ENCODE results near the gene MTARC2. TPM values are rescaled to one million over a fixed set of nuclear protein-coding genes. Genes with fewer than 3 reads are reported as not detected.

Gene MTARC2
- total and polyA plus RNA-seq, 2 of the 13 experiments (the other 11 are each of a cell fraction or from before 2014, with no cell fraction given) = 8.5 to 10.1 TPM

- 0 out of 2 replicates have a peak, but pooled peaks have one; percentile 42 for TF ChIP-seq ZFP91 (CRISPR knock-in tag; IDR thresholded peaks at IDR 0.05; ENCODE audit: borderline replicate concordance)
- 0 out of 2 replicates have a peak, but pooled peaks have one; percentile 27 for TF ChIP-seq TBX2 (CRISPR knock-in tag; IDR thresholded peaks at IDR 0.05; ENCODE audit: borderline replicate concordance)
- TF ChIP-seq TFE3 (CRISPR knock-in tag; IDR thresholded peaks at IDR 0.05) = 0 out of 2 replicates have a peak, but pooled peaks have one; percentile 24
- no peak for TF ChIP-seq POLR2AphosphoS5 (IDR thresholded peaks at IDR 0.05; ENCODE audit: low read depth, low read length)
- TF ChIP-seq ZNF501 (CRISPR knock-in tag; IDR thresholded peaks at IDR 0.05) = 0 out of 2 replicates have a peak, but pooled peaks have one; percentile 39
- peak; percentile 30; the same call in 1 of the 2 replicates for TF ChIP-seq ZNF788 (CRISPR knock-in tag; IDR thresholded peaks at IDR 0.05; ENCODE audit: borderline replicate concordance)
- 0 out of 2 replicates have a peak, but pooled peaks have one; percentile 33 for TF ChIP-seq ZNF44 (CRISPR knock-in tag; IDR thresholded peaks at IDR 0.05)
- peak; percentile 70; the same call in 1 of the 2 replicates for TF ChIP-seq KDM2A (CRISPR knock-in tag; IDR thresholded peaks at IDR 0.05; ENCODE audit: borderline replicate concordance, low read depth)
- TF ChIP-seq ZNF709 (CRISPR knock-in tag; IDR thresholded peaks at IDR 0.05) = 0 out of 2 replicates have a peak, but pooled peaks have one; percentile 43
- peak; percentile 48; the same call in 1 of the 2 replicates for TF ChIP-seq MED1 (CRISPR knock-in tag; IDR thresholded peaks at IDR 0.05)
- 0 out of 2 replicates have a peak, but pooled peaks have one; percentile 27 for TF ChIP-seq HOMEZ (CRISPR knock-in tag; IDR thresholded peaks at IDR 0.05; ENCODE audit: low read depth)
- TF ChIP-seq IRF2 (CRISPR knock-in tag; IDR thresholded peaks at IDR 0.05) = peak; percentile 54; the same call in 1 of the 2 replicates
- TF ChIP-seq SNRNP70 (IDR thresholded peaks at IDR 0.05; ENCODE audit: low read depth, low read length) = no peak
- peak; percentile 98 for TF ChIP-seq STAG1 (CRISPR knock-in tag; IDR thresholded peaks at IDR 0.05)
- TF ChIP-seq HMGXB4 (CRISPR knock-in tag; IDR thresholded peaks at IDR 0.05; ENCODE audit: borderline replicate concordance in 1 of 2, low read depth in 1 of 2) = peak; percentile 35 to 67; a peak in 2 of 4 replicates
- no peak for TF ChIP-seq FOSL1 (CRISPR knock-in tag; IDR thresholded peaks at IDR 0.05; ENCODE audit: borderline replicate concordance)
- no peak for TF ChIP-seq ZNF3 (CRISPR knock-in tag; IDR thresholded peaks at IDR 0.05)
- TF ChIP-seq XRCC5 (optimal IDR thresholded peaks at IDR 0.05; ENCODE audit: low read length) = peak; percentile 66
- peak; percentile 15; the same call in 1 of the 2 replicates for TF ChIP-seq NFYC (CRISPR knock-in tag; IDR thresholded peaks at IDR 0.05)
- TF ChIP-seq JARID2 (CRISPR knock-in tag; IDR thresholded peaks at IDR 0.05; ENCODE audit: insufficient replicate concordance) = peak; percentile 76
- no peak for TF ChIP-seq ZMYM2 (CRISPR knock-in tag; IDR thresholded peaks at IDR 0.05)
- peak; percentile 36; the same call in 1 of the 2 replicates for TF ChIP-seq ZNF580 (CRISPR knock-in tag; IDR thresholded peaks at IDR 0.05; ENCODE audit: borderline replicate concordance, low read depth)
- peak; percentile 65; the same call in 1 of the 2 replicates for TF ChIP-seq KDM3A (CRISPR knock-in tag; IDR thresholded peaks at IDR 0.05; ENCODE audit: low read depth)
Measured at GRCh38 chr1:220776720-220777326, 28.7 kb downstream of the MTARC2 start (continued).

All from HepG2 (cell line).